HG02852 (cell line): ENCODE results near the gene B3GAT1.

ENCODE experiments used
- ATAC-seq: cut with Tn5 transposase; IDR thresholded peaks from one replicate; pipeline ENCODE4 v1.9.1; 2021; ENCODE audit warnings: mild to moderate bottlenecking, moderate library complexity; ENCODE audit not compliant: unreplicated experiment

The B3GAT1 gene

GRCh38 chr11:134442246-134442645 lies 30.2 kb upstream of the B3GAT1 start:
- ATAC-seq: no peak

- ATAC-seq: no peak
Measured at GRCh38 chr11:134441706-134442105, 29.7 kb upstream of the B3GAT1 start.

GRCh38 chr11:134441281-134441680 lies 29.2 kb upstream of the B3GAT1 start:
- no peak for ATAC-seq

- ATAC-seq: no peak
Measured at GRCh38 chr11:134440851-134441250, 28.8 kb upstream of the B3GAT1 start.

DNA sequence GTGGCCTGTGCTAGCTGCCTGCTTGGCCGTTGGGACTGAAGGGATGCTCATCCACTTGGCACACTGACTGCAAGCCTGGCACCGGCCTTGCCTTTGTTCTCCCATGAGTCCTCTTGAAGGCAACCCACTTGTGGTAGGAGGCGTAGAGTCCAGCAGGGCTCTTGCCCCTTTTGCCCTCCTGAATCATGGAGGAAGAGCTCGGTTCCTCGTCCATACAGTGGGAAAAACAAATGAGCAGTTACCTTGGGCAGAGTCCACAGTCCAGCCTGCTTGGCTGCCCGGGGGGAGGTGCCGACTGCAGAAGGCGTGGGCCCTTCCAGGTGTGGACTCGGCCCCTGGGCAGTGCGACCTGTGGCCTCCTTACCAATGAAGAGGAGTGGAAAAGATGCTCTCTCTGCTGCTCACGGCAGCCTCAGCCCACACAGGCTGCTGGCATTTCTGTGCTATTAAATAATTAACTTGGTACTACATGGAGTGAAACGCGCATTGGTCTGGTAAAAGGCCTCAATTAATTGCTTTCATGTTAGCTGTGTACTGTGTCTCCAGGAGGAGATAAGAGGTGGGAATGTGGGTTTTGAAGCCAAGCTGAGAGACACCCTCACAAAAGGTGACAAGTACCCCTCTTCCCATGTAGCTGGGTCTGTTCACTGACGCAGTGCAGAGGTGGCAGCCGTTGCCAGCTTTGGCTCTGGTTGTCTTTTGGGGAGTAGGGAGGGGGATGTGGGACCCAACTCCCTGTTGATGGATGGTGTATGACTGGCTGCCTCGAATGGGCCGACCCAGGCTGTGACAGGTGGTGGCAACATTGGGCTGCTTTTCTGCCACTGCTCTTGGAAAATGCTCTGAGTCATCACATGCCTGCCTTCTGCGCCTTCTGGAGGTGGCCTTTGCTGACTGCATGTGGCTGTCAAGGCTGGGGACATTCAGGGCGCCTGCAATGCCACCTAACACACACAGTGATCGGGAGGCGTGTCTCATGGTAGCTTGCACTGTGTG lies 26.8 kb upstream of the B3GAT1 start:
- ATAC-seq: no peak

DNA sequence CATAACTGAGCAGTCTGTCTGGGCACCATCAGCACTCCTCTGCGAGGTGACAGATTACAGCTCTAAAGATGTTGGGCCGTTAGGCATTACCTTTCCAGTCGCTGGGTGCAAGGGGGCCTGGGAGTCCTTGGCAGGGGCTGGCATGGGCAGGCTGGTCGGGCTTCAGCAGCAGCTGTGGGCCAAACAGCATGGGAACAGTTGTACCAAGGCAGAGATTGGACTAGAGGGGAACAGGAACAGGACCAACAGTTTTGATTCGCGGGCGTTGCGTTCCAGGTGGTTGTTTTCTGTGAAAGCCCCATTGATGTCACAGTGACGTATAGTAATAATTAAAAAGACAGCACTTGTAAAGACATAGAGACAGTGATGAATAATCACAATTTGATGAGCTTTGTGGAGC lies 25.8 kb upstream of the B3GAT1 start:
- no peak for ATAC-seq

DNA sequence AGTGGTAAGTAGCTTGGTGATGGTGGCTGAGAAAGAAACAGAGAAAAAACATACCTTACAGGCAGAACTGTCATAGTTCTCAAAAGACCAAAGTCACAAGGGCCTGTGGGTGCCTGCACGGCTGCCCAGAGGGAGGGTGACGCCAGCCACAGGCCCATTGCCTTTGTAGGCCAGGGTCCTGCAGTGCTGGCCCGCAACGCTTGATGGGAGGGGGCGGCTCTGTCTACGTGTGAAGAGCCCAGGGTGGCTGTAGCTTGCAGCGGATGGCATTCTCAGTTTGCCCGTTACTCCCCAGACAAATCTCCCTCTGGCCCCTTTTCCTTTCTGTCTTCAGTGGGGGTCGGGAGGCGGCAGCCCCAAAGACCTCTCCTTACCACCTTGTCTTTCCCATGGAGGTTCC lies 24.7 kb upstream of the B3GAT1 start:
- ATAC-seq: no peak

DNA sequence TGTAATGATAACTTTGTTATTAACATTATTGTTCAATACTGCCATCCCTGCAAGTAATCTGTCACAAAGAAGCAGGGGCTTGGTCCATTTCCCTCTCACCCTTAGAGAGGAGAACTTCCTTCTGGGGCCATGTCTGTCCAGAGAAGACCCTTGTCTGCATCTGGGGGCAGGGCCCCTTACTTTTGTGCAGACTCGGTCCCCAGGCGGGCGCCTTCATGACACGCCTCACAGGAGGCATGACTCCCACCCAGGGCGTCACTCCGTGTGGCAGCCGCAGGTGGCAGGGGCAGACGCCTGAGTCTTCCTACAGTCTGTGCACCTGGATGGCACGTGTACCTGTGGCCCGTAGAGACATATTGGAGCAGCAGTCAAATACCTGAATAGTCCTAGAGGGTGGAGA lies 21.8 kb upstream of the B3GAT1 start:
- ATAC-seq: no peak

GRCh38 chr11:134433251-134433650 lies 21.2 kb upstream of the B3GAT1 start:
- no peak for ATAC-seq

DNA sequence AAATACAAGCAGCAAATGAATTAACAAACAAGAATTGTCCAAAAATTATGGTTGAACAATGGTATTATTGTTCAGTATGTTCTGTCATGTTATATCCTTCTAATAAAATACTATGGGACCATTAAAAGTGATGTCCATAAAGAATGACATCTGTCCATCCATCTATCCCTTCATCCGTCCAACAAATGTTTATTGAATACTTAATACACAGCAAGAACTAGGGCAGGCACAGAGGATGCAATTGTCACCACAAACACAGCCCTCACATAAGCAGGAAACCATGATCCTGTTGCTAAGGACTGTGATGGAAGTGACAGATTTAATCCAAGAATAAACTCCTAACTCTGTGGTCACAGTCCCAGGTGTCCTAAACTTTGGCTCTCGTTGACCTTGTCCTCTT lies 20.7 kb upstream of the B3GAT1 start:
- no peak for ATAC-seq

DNA sequence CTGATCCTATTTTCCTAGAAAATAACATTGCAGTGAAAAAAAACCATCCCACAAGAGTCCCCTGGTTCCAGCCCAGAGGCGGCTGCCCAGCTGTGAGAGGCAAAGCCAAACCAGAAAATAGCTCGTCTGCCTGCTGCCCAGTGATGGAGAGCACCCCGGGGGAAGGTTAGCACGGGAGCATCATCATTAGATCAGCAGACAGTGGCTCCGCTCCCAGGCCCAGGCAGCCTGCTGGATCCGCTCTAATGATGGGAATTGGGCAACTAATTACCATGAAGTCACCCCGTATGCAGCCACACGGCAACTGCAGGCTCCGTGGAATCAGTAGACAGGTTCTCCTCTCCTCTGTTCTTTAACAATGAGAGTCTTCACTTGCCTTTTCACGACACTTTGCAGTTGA lies 17.1 kb upstream of the B3GAT1 start:
- ATAC-seq: no peak

DNA sequence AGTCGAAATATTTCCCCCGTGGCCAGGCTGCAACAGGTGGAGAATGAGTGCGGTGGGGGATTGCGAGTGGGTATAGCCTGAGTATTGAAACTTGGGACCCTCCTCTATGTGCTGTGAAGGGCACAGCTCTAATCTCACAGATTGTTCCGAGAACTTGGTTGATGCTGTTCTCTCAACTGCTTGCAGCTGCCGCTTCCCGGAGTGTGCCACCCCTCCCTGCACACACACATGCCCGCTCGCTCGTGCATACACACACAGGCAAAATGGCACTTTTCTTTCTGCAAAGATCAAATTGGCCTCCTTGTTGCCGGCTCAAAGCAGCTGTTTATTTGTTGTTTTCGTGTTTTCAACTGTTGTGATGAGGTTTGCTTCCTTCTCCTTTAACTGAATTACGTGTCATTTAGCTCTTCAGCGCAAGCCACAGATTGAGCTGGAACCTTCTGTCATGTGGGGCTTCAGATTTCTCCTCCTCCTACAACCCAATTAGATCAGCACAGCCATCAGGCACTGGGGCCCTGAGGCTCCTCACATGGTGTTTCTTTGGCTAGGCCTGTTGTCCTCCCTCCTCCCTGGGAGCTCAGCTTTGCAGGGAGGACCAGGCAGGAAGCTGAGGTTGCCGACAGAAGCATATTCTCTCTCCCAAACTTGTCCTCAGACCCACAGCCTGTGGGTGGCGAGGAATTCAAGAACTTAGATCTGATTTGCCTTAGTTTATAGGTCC lies 13.9 kb upstream of the B3GAT1 start:
- no peak for ATAC-seq

GRCh38 chr11:134425413-134425812 lies 13.4 kb upstream of the B3GAT1 start:
- no peak for ATAC-seq

- ATAC-seq: no peak
Measured at GRCh38 chr11:134423106-134423505, 11.1 kb upstream of the B3GAT1 start.

GRCh38 chr11:134417871-134418840 lies 6.1 kb upstream of the B3GAT1 start:
- ATAC-seq: no peak

GRCh38 chr11:134416726-134417125 lies 4.7 kb upstream of the B3GAT1 start:
- no peak for ATAC-seq

- no peak for ATAC-seq
Measured at GRCh38 chr11:134414766-134415765, 3.0 kb upstream of the B3GAT1 start.

DNA sequence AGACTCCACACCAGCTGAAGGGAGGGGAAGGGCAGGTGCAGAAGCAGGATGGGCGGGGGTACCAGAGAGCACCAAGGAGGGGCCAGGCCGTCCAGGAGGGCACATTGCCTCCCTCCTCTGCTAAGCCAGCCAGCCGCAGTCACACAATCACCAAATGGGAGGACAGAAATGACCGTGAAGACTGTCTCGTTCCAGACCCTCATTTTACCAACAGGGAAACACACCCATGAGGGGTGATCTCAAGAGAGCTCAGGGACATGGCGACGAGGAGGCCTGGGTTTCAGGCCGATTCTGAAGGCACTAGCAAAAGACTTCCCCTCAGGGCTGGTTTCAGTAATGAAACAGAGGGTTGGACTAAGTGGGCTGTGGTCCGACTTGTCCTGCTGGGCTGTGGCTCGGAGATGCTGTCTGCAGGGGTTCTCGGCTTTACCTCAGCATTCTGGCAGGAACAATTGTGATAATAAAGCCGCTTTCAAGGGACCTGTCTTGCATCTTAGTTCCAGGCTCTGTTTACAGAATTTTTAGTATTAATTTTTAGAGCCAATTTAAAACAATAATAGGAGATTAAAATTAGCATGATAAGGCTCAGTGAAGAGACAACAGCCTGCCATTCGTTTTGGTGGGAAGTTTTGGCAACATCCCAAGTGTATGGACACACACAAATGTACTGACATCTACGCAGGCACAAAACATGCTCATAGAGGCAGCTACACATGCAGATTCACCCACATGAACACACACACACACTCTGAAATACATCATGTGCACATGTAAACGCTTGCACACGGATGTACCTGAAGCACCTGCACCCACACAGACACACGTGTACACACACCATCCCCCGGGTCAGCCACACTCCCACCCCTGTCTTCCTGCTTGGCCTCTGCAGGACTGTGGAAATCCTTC lies 2.0 kb upstream of the B3GAT1 start:
- ATAC-seq: no peak
